SK-N-SH (cell line): ENCODE results near the gene MAN2A1. TPM values are rescaled to one million over a fixed set of nuclear protein-coding genes. Genes with fewer than 3 reads are reported as not detected.
A peak's percentile ranks its signal among the peaks of the same experiment; 100 is the strongest.

ENCODE experiments used
- CTCF ChIA-PET: fragments of 300-600, 350-600 bp; formaldehyde crosslinking; extraction: SDS; loops from one replicate; lab custom pipeline; 2021; lab: Yijun Ruan, JAX
- POLR2A ChIA-PET: fragments of 350-600 bp; sonication (Branson Sonifier 250); formaldehyde crosslinking; extraction: SDS; loops from one replicate; lab custom pipeline; 2020; ENCODE audit warnings: antibody characterized with exemption, inconsistent platforms; lab: Yijun Ruan, JAX
- DNase-seq: peaks from one replicate; pipeline ENCODE4 v3.0.0; 2012
- H2AFZ ChIP-seq: fragments of 200-600 bp; sonication (generic); 2 replicates; pipeline ENCODE4 v1.8.1; 2016; ENCODE audit warnings: antibody characterized with exemption, mild to moderate bottlenecking, low read depth
- H3F3A ChIP-seq: fragments of 200-600 bp; sonication (generic); replicated peaks from 2 replicates; pipeline ENCODE3; 2016; ENCODE audit warnings: antibody characterized with exemption, mild to moderate bottlenecking; ENCODE audit not compliant: insufficient read depth
- H3K27ac ChIP-seq, 2 experiments: fragments of 200-500 bp in 1 of 2; fragments of 200-600 bp in 1 of 2; sonication (Bioruptor generic) in 1 of 2; sonication (generic), shearing (Covaris generic) in 1 of 2; 2 replicates each; pipeline versions ENCODE4 v1.5.1 to v1.6.1; 2014 to 2016; ENCODE audit warnings: low read depth in 2 of 2, inconsistent platforms in 1 of 2, low read length in 1 of 2, mild to moderate bottlenecking in 1 of 2, mixed read lengths in 1 of 2
- H3K27me3 ChIP-seq: fragments of 200-600 bp; sonication (generic), shearing (Covaris generic); 2 replicates; pipeline ENCODE4 v1.6.1; 2016; ENCODE audit warnings: mixed run types; ENCODE audit not compliant: insufficient read depth
- H3K36me3 ChIP-seq, 2 experiments: fragments of 200-500 bp in 1 of 2; fragments of 200-600 bp in 1 of 2; sonication (Bioruptor generic) in 1 of 2; sonication (generic) in 1 of 2; replicated peaks in 1 of 2; 2 replicates each; pipeline versions ENCODE3 to v1.5.1; 2014 to 2016; ENCODE audit warnings: low read length in 1 of 2, mild to moderate bottlenecking in 1 of 2; ENCODE audit not compliant: insufficient read depth in 2 of 2, control insufficient read depth in 1 of 2
- H3K4me1 ChIP-seq, 2 experiments: fragments of 200-500 bp in 1 of 2; fragments of 200-600 bp in 1 of 2; sonication (Bioruptor generic) in 1 of 2; sonication (generic), shearing (Covaris generic) in 1 of 2; 2 replicates each; pipeline versions ENCODE4 v1.5.1 to v1.6.1; 2014 to 2016; ENCODE audit warnings: low read depth in 1 of 2, low read length in 1 of 2, mixed run types in 1 of 2; ENCODE audit not compliant: insufficient read depth in 2 of 2, control insufficient read depth in 1 of 2
- H3K4me2 ChIP-seq: fragments of 200-600 bp; sonication (generic), shearing (Covaris generic); 2 replicates; pipeline ENCODE4 v1.6.1; 2017; ENCODE audit warnings: mixed run types
- H3K4me3 ChIP-seq, 2 experiments: fragments of 200-500 bp in 1 of 2; fragments of 200-600 bp in 1 of 2; sonication (Bioruptor generic) in 1 of 2; sonication (generic), shearing (Covaris generic) in 1 of 2; 2 replicates each; pipeline versions ENCODE4 v1.5.1 to v1.8.1; 2014 to 2016; ENCODE audit warnings: low read depth in 2 of 2, inconsistent platforms in 1 of 2, low read length in 1 of 2, mild to moderate bottlenecking in 1 of 2, mixed read lengths in 1 of 2, moderate library complexity in 1 of 2
- H3K79me2 ChIP-seq: fragments of 200-600 bp; sonication (generic); 2 replicates; pipeline ENCODE4 v1.8.1; 2017; ENCODE audit warnings: mild to moderate bottlenecking; ENCODE audit not compliant: insufficient read depth
- H3K9ac ChIP-seq: fragments of 200-600 bp; sonication (generic); 2 replicates; pipeline ENCODE4 v1.6.1; 2017; ENCODE audit warnings: mixed run types
- H3K9me2 ChIP-seq: fragments of 200-600 bp; sonication (generic); 2 replicates; pipeline ENCODE4 v1.6.1; 2017; ENCODE audit warnings: mixed run types
- H3K9me3 ChIP-seq: fragments of 200-600 bp; sonication (generic); 2 replicates; pipeline ENCODE4 v1.6.1; 2017; ENCODE audit warnings: mixed run types, mild to moderate bottlenecking, moderate library complexity
- H4K20me1 ChIP-seq: fragments of 200-600 bp; sonication (generic); 2 replicates; pipeline ENCODE4 v1.6.1; 2017; ENCODE audit warnings: mild to moderate bottlenecking, mixed run types; ENCODE audit not compliant: insufficient read depth
- EP300 ChIP-seq, 2 experiments: IDR thresholded peaks; 2 replicates each; pipeline versions ENCODE4 v1.4.0 to v1.6.1; 2012; ENCODE audit warnings: borderline replicate concordance in 1 of 2, low read depth in 1 of 2, low read length in 1 of 2
- FOSL2 ChIP-seq: IDR thresholded peaks from 2 replicates; pipeline ENCODE4 v1.4.0; 2012; ENCODE audit warnings: low read depth, mild to moderate bottlenecking, moderate library complexity, borderline replicate concordance
- FOXM1 ChIP-seq: IDR thresholded peaks from 2 replicates; pipeline ENCODE4 v1.4.0; 2012; ENCODE audit warnings: low read depth, mild to moderate bottlenecking
- GABPA ChIP-seq: IDR thresholded peaks from 2 replicates; pipeline ENCODE4 v1.4.0; 2012; ENCODE audit warnings: low read depth, mild to moderate bottlenecking
- GATA2 ChIP-seq: sonication (generic); formaldehyde crosslinking; IDR thresholded peaks from 2 replicates; pipeline ENCODE4 v1.5.0; 2020; ENCODE audit warnings: mild to moderate bottlenecking, missing genetic modification reagents
- JUND ChIP-seq: IDR thresholded peaks from 2 replicates; pipeline ENCODE4 v1.4.0; 2012
- MXI1 ChIP-seq: IDR thresholded peaks from 2 replicates; pipeline ENCODE4 v1.6.1; 2012; ENCODE audit warnings: mild to moderate bottlenecking, low read depth, low read length, improper control_type of control experiment
- NFIC ChIP-seq: IDR thresholded peaks from 2 replicates; pipeline ENCODE4 v1.4.0; 2012; ENCODE audit warnings: borderline replicate concordance
- RAD21 ChIP-seq: IDR thresholded peaks from 2 replicates; pipeline ENCODE4 v1.6.1; 2012; ENCODE audit warnings: mild to moderate bottlenecking, low read length
- RXRA ChIP-seq: IDR thresholded peaks from 2 replicates; pipeline ENCODE4 v1.4.0; 2012; ENCODE audit warnings: low read depth, mild to moderate bottlenecking, borderline replicate concordance
- SIN3A ChIP-seq: IDR thresholded peaks from 2 replicates; pipeline ENCODE4 v1.6.1; 2012; ENCODE audit warnings: low read depth, mild to moderate bottlenecking, low read length, moderate library complexity, borderline replicate concordance
- TCF12 ChIP-seq: IDR thresholded peaks from 2 replicates; pipeline ENCODE4 v1.4.0; 2012
- TEAD4 ChIP-seq: IDR thresholded peaks from 2 replicates; pipeline ENCODE4 v1.4.0; 2012; ENCODE audit warnings: mild to moderate bottlenecking, borderline replicate concordance; ENCODE audit not compliant: insufficient read depth
- USF1 ChIP-seq: IDR thresholded peaks from 2 replicates; pipeline ENCODE4 v1.4.0; 2012; ENCODE audit warnings: low read depth, borderline replicate concordance
- ZBTB33 ChIP-seq: IDR thresholded peaks from 2 replicates; pipeline ENCODE4 v1.4.0; 2012; ENCODE audit warnings: low read depth, borderline replicate concordance
- WGBS: methylation state at CpG from one replicate; pipeline ENCODE4 v1.1.6; 2017; ENCODE audit warnings: low lambda C conversion rate; 5-methylcytosine and 5-hydroxymethylcytosine counted together
- polyA plus RNA-seq, 3 experiments: library from polyadenylated mRNA; depleted of rRNA; stranded (reverse); fragments of >200 nt; gene quantifications; 2 replicates each; pipeline ENCODE4 v1.2.3, GENCODE V29; 2012
- TF ChIP-seq, protein P1 (sequence below): IDR thresholded peaks from 2 replicates; pipeline ENCODE4 v1.6.1; 2012; ENCODE audit warnings: mild to moderate bottlenecking, low read depth, low read length, moderate library complexity
- TF ChIP-seq, protein P2 (sequence below): IDR thresholded peaks from 2 replicates; pipeline ENCODE4 v1.4.0; 2012; ENCODE audit warnings: low read depth
- TF ChIP-seq, protein P3 (sequence below): IDR thresholded peaks from 2 replicates; pipeline ENCODE4; 2012

MAN2A1 gene
- polyA plus RNA-seq, 1 of the 3 experiments (the other 2 are of a cell fraction) = 19.7 TPM

- Histone ChIP-seq H3F3A (peaks cover 7% of the 10 kb centered on the region), H3K9me3 (no peaks in the 10 kb centered on the region), H3K4me3 (no peak overlapping the region), H3K9me2 (no peaks in the 10 kb centered on the region), H3K9ac (0 out of 2 replicates have a peak overlapping the region, but pooled peaks have one; percentile 2), H3K4me2 (0 out of 2 replicates have a peak overlapping the region, but pooled peaks have one; percentile 35), H3K4me1 (peaks cover 0 to 7% of the 10 kb centered on the region in 2 experiments; a peak in 1 of 4 replicates), H3K27ac (peak overlapping the region in 1 of 2 experiments; percentile 48; a peak in 2 of 4 replicates), H3K27me3 (no peaks in the 10 kb centered on the region), H2AFZ (peak overlapping the region; percentile 4; the same call in 1 of the 2 replicates), H3K79me2 (no peaks in the 10 kb centered on the region), H4K20me1 (no peaks in the 10 kb centered on the region), H3K36me3 (no peaks in the 10 kb centered on the region)
- POLR2A ChIA-PET = no interaction called here
- no peak for DNase-seq
- CTCF ChIA-PET = no interaction called here
- WGBS = 73% methylated on average over 4 of the region's 4 CpGs
- TF ChIP-seq FOSL2 (peak; percentile 55; the same call in 1 of the 2 replicates), NFIC (peak; percentile 35; the same call in 1 of the 2 replicates), GABPA (0 out of 2 replicates have a peak, but pooled peaks have one; percentile 11), JUND (peak; percentile 73), EP300 (IDR thresholded peaks at IDR 0.05; ENCODE audit: borderline replicate concordance in 1 of 2, low read depth in 1 of 2, low read length in 1 of 2) (peak in 1 of 2 experiments; percentile 78; a peak in 1 of 4 replicates), SIN3A (peak; percentile 65; the same call in 1 of the 2 replicates), MXI1 (no peak), FOXM1 (peak; percentile 82; the same call in 1 of the 2 replicates), USF1 (0 out of 2 replicates have a peak, but pooled peaks have one; percentile 21), RXRA (0 out of 2 replicates have a peak, but pooled peaks have one; percentile 16), RAD21 (no peak), TCF12 (peak; percentile 80), GATA2 (no peak), ZBTB33 (0 out of 2 replicates have a peak, but pooled peaks have one; percentile 24), TEAD4 (peak; percentile 59; the same call in 1 of the 2 replicates)
- TF ChIP-seq, protein P1, sequence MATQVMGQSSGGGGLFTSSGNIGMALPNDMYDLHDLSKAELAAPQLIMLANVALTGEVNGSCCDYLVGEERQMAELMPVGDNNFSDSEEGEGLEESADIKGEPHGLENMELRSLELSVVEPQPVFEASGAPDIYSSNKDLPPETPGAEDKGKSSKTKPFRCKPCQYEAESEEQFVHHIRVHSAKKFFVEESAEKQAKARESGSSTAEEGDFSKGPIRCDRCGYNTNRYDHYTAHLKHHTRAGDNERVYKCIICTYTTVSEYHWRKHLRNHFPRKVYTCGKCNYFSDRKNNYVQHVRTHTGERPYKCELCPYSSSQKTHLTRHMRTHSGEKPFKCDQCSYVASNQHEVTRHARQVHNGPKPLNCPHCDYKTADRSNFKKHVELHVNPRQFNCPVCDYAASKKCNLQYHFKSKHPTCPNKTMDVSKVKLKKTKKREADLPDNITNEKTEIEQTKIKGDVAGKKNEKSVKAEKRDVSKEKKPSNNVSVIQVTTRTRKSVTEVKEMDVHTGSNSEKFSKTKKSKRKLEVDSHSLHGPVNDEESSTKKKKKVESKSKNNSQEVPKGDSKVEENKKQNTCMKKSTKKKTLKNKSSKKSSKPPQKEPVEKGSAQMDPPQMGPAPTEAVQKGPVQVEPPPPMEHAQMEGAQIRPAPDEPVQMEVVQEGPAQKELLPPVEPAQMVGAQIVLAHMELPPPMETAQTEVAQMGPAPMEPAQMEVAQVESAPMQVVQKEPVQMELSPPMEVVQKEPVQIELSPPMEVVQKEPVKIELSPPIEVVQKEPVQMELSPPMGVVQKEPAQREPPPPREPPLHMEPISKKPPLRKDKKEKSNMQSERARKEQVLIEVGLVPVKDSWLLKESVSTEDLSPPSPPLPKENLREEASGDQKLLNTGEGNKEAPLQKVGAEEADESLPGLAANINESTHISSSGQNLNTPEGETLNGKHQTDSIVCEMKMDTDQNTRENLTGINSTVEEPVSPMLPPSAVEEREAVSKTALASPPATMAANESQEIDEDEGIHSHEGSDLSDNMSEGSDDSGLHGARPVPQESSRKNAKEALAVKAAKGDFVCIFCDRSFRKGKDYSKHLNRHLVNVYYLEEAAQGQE = no peak
- TF ChIP-seq, protein P2, sequence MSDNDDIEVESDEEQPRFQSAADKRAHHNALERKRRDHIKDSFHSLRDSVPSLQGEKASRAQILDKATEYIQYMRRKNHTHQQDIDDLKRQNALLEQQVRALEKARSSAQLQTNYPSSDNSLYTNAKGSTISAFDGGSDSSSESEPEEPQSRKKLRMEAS = peak; percentile 71; the same call in 1 of the 2 replicates
- TF ChIP-seq, protein P3, sequence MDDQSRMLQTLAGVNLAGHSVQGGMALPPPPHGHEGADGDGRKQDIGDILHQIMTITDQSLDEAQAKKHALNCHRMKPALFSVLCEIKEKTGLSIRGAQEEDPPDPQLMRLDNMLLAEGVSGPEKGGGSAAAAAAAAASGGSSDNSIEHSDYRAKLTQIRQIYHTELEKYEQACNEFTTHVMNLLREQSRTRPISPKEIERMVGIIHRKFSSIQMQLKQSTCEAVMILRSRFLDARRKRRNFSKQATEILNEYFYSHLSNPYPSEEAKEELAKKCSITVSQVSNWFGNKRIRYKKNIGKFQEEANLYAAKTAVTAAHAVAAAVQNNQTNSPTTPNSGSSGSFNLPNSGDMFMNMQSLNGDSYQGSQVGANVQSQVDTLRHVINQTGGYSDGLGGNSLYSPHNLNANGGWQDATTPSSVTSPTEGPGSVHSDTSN = peak; percentile 95
These were observed 32.9 kb upstream of the MAN2A1 start for GRCh38 chr5:109656829-109657228.
